K562 (cell line): Measurements from ENCODE around the gene MRPS35. TPM values are rescaled to one million over a fixed set of nuclear protein-coding genes. Genes with fewer than 3 reads are reported as not detected.

Source experiments
- ATAC-seq: fragments of 200-7000 bp; cut with Tn5 transposase; 3 replicates; pipeline ENCODE4 v1.9.1; 2020; ENCODE audit warnings: moderate library complexity
- BruUV-seq: library from RNA; stranded (reverse); fragments of 400-500 nt; replicated peaks from 2 replicates; lab custom pipeline; 2021; lab: Mats Ljungman, UMichigan
- CTCF ChIA-PET: fragments of 300-600 bp; formaldehyde crosslinking; extraction: SDS; loops from one replicate; lab custom pipeline; 2021; ENCODE audit warnings: low intra/inter-chr PET ratio; lab: Yijun Ruan, JAX
- POLR2A ChIA-PET: fragments of 300-600, 350-650 bp; sonication (Branson Sonifier 250); formaldehyde crosslinking; extraction: SDS; loops from one replicate; lab custom pipeline; 2021; ENCODE audit warnings: antibody characterized with exemption, inconsistent platforms; lab: Yijun Ruan, JAX
- DNase-seq, 4 experiments: peaks; one replicate each; pipeline versions ENCODE4 v3.0.0 to v3.0.0-alpha.2; 2011 to 2018; ENCODE audit warnings: low spot score in 3 of 4, mixed read lengths in 3 of 4; ENCODE audit errors: extremely low read depth in 1 of 4
- FAIRE-seq: peaks from 2 replicates; lab custom pipeline; 2011; peaks lifted over from hg19 to GRCh38; lab: Jason Lieb, UNC
- H2AFZ ChIP-seq: 2 replicates; pipeline ENCODE4 v1.6.0; 2011; ENCODE audit warnings: low read depth, low read length, control low read depth, inconsistent platforms
- H3K27ac ChIP-seq: fragments of 200-600 bp; 3 replicates; pipeline ENCODE4 v1.8.0; 2011; ENCODE audit warnings: low read depth, mild to moderate bottlenecking, control low read depth, inconsistent platforms, low read length, moderate library complexity, mixed read lengths; ENCODE audit errors: extremely low read depth
- H3K27me3 ChIP-seq, 2 experiments: fragments of 300-600 bp in 1 of 2; 2 replicates in 1 of 2; 3 replicates in 1 of 2; pipeline versions ENCODE4 v1.6.0 to v1.8.0; 2011; ENCODE audit warnings: inconsistent platforms in 2 of 2, low read length in 2 of 2, mild to moderate bottlenecking in 1 of 2, mixed read lengths in 1 of 2, moderate library complexity in 1 of 2; ENCODE audit not compliant: control insufficient read depth in 2 of 2, insufficient read depth in 2 of 2
- H3K36me3 ChIP-seq: fragments of 300-600 bp; 3 replicates; pipeline ENCODE4 v1.8.0; 2011; ENCODE audit warnings: mild to moderate bottlenecking, low read length, inconsistent platforms; ENCODE audit not compliant: control insufficient read depth, insufficient read depth
- H3K4me1 ChIP-seq, 2 experiments: fragments of 200-600 bp in 1 of 2; replicated peaks in 1 of 2; 2 replicates in 1 of 2; 3 replicates in 1 of 2; pipeline versions ENCODE4 v1.5.1 to v1.8.0; 2011; ENCODE audit warnings: inconsistent platforms in 2 of 2, low read length in 2 of 2, mild to moderate bottlenecking in 1 of 2, mixed read lengths in 1 of 2, moderate library complexity in 1 of 2; ENCODE audit not compliant: control insufficient read depth in 2 of 2, insufficient read depth in 2 of 2
- H3K4me2 ChIP-seq: 2 replicates; pipeline ENCODE4 v1.6.1; 2011; ENCODE audit warnings: low read length, control low read depth, inconsistent platforms, mixed read lengths; ENCODE audit not compliant: insufficient read depth
- H3K4me3 ChIP-seq: fragments of 200-600 bp; sonication (generic), shearing (Covaris generic); 2 replicates; pipeline ENCODE4 v1.5.1; 2016; ENCODE audit warnings: control low read depth, inconsistent platforms
- H3K79me2 ChIP-seq: fragments of 200-600 bp; 3 replicates; pipeline ENCODE4 v1.8.0; 2011; ENCODE audit warnings: low read length, inconsistent platforms; ENCODE audit not compliant: control insufficient read depth, insufficient read depth
- H3K9ac ChIP-seq, 2 experiments: 2 replicates each; pipeline versions ENCODE4 v1.6.0 to v1.6.1; 2011; ENCODE audit warnings: low read depth in 2 of 2, low read length in 2 of 2, control low read depth in 1 of 2, inconsistent platforms in 1 of 2, mild to moderate bottlenecking in 1 of 2, mixed read lengths in 1 of 2; ENCODE audit not compliant: insufficient read depth in 1 of 2
- H3K9me1 ChIP-seq: one replicate; pipeline ENCODE4 v1.6.0; 2011; ENCODE audit warnings: inconsistent platforms, mild to moderate bottlenecking, low read length, moderate library complexity; ENCODE audit not compliant: control insufficient read depth, insufficient read depth
- H3K9me3 ChIP-seq: replicated peaks from 2 replicates; pipeline ENCODE4 v1.5.1; 2011; ENCODE audit warnings: low read depth, low read length, inconsistent platforms; ENCODE audit not compliant: control insufficient read depth, insufficient read depth
- H4K20me1 ChIP-seq: replicated peaks from 2 replicates; pipeline ENCODE4 v1.6.1; 2011; ENCODE audit warnings: low read length, inconsistent platforms, mixed read lengths; ENCODE audit not compliant: control insufficient read depth, insufficient read depth
- NFIX ChIP-seq: fragments of 250-450 bp; sonication (Bioruptor Pico); IDR thresholded peaks from 2 replicates; pipeline ENCODE4 v1.4.0; 2020; ENCODE audit warnings: low read depth, mild to moderate bottlenecking, moderate library complexity
- OTX1 ChIP-seq: fragments of 450-650 bp; formaldehyde crosslinking; IDR thresholded peaks from 2 replicates; pipeline ENCODE4 v1.4.0; 2022; ENCODE audit warnings: mild to moderate bottlenecking
- SMARCA5 ChIP-seq: fragments of 450-650 bp; IDR thresholded peaks from 2 replicates; pipeline ENCODE4 v1.6.1; 2016
- ZNF316 ChIP-seq: fragments of 450-650 bp; IDR thresholded peaks from 2 replicates; pipeline ENCODE4 v1.6.1; 2016
- WGBS: fragments of 100-300 bp; shearing (Covaris generic); methylation state at CpG from one replicate; pipeline ENCODE4 v1.1.6; 2016; ENCODE audit warnings: low coverage, mixed read lengths; ENCODE audit not compliant: insufficient coverage; ENCODE audit errors: missing lambda C conversion rate; 5-methylcytosine and 5-hydroxymethylcytosine counted together
- in situ Hi-C: fragments of 300-500 bp; cut with MboI; formaldehyde crosslinking; loops from 4 replicates; pipeline ENCODE4 v1.15.0; 2018; ENCODE audit warnings: inconsistent platforms, mixed read lengths
- intact Hi-C: fragments of 100-400 bp; cut with micrococcal nuclease; formaldehyde crosslinking; loops from 2 replicates; pipeline ENCODE4 v1.14.2; 2022
- polyA plus RNA-seq, 8 experiments: library from polyadenylated mRNA; depleted of rRNA in 4 of 8; stranded (reverse) in 5 of 8; unstranded in 3 of 8; fragments of >200 nt; fragmentation: Nextera tagmentation in 2 of 8; fragmentation: Illumina TruSeq in 1 of 8; extraction: Ambion mirVana in 2 of 8; extraction: Trizol in 1 of 8; gene quantifications; 2 replicates each; pipeline versions ENCODE4 v1.2.1 to v1.2.3, GENCODE V29; 2011 to 2014; ENCODE audit warnings: inconsistent platforms in 1 of 8, missing spikeins in 1 of 8
- total RNA-seq, 7 experiments: library from RNA; depleted of rRNA in 6 of 7; stranded (reverse); fragments of >200 nt in 6 of 7; fragmentation: Illumina TruSeq in 2 of 7; extraction: Trizol in 2 of 7; gene quantifications; 2 replicates each; pipeline versions ENCODE4 v1.2.1 to v1.2.3, GENCODE V29; 2011 to 2021; ENCODE audit warnings: low replicate concordance in 1 of 7
- TF ChIP-seq, protein P1 (sequence below): sonication (generic); formaldehyde crosslinking; IDR thresholded peaks from 2 replicates; pipeline ENCODE4 v1.4.0; 2020; ENCODE audit warnings: mild to moderate bottlenecking, missing genetic modification reagents

MRPS35 gene
- total and polyA plus RNA-seq, 9 of the 15 experiments (the other 6 are each of a cell fraction or from before 2014, with no cell fraction given) = 79.0 to 183 (median 114) TPM

DNA sequence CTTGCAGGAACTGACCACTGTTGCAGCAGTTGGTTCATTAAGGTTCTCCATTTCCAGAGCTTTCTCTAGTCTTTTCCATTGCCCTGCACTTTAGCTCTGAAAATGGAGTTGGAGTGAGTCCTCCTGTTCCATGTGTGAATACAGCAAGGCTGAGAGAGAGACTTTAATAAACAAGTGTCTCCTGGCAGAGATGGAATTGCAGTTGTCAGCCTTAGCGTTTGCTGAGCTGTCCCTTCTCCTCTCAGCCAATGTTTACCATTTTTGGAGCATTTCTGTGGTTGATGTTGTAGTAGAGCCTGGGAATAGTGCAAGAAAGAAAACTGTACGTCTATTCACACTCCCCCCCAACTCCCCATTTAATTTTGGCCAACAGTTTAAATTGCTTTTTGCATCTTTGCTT is 76.9 kb downstream of the MRPS35 start:
- FAIRE-seq (no peak), ATAC-seq (no peak), DNase-seq (no peak)
- H4K20me1 ChIP-seq = no peaks in the 10 kb centered on the region
- H3K4me3 ChIP-seq = no peak overlapping the region
- no peak overlapping the region for H3K27ac ChIP-seq
- intact Hi-C loops (no loop called here), in situ Hi-C loops (no loop called here)
- H3K9ac ChIP-seq = no peak overlapping the region
- BruUV-seq = no TSS peak
- no peaks in the 10 kb centered on the region for H3K9me1 ChIP-seq
- 54% methylated on average over 2 of the region's 2 CpGs for WGBS
- peaks cover 0 to 6% of the 10 kb centered on the region in 2 experiments; a peak in 2 of 5 replicates for H3K4me1 ChIP-seq
- peaks cover 6% of the 10 kb centered on the region; the same call in 2 of the 3 replicates for H3K79me2 ChIP-seq
- ChIA-PET POLR2A (interaction anchor here (0.5 to 1.6 kb wide), 4 partner anchors 8 to 27 kb away, joined by 3 to 4 read pairs (median 3); no protein-coding TSS in a partner anchor), CTCF (no interaction called here)
- no peaks in the 10 kb centered on the region for H3K27me3 ChIP-seq
- no peak overlapping the region for H3K4me2 ChIP-seq
- peaks cover 24% of the 10 kb centered on the region; the same call in 2 of the 3 replicates for H3K36me3 ChIP-seq
- H2AFZ ChIP-seq = no peak overlapping the region
- no peaks in the 10 kb centered on the region for H3K9me3 ChIP-seq
- TF ChIP-seq OTX1 (no peak), NFIX (CRISPR knock-in tag) (no peak), ZNF316 (no peak), SMARCA5 (no peak)
- TF ChIP-seq, protein P1, sequence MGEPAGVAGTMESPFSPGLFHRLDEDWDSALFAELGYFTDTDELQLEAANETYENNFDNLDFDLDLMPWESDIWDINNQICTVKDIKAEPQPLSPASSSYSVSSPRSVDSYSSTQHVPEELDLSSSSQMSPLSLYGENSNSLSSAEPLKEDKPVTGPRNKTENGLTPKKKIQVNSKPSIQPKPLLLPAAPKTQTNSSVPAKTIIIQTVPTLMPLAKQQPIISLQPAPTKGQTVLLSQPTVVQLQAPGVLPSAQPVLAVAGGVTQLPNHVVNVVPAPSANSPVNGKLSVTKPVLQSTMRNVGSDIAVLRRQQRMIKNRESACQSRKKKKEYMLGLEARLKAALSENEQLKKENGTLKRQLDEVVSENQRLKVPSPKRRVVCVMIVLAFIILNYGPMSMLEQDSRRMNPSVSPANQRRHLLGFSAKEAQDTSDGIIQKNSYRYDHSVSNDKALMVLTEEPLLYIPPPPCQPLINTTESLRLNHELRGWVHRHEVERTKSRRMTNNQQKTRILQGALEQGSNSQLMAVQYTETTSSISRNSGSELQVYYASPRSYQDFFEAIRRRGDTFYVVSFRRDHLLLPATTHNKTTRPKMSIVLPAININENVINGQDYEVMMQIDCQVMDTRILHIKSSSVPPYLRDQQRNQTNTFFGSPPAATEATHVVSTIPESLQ (CRISPR knock-in tag) = no peak
- TF ChIP-seq, all 486 proteins: peak for 0
